Pancreas (tissue), 10 donors: ENCODE measurements around the gene OR5B17. TPM values are rescaled to one million over a fixed set of nuclear protein-coding genes. Genes with fewer than 3 reads are reported as not detected.

ENCODE experiments used
- ATAC-seq, 4 donors: fragments of 200-7000 bp; cut with Tn5 transposase; one replicate each; pipeline versions ENCODE4 v1.8.0 to v1.9.1; 2020; ENCODE audit warnings: mild to moderate bottlenecking in 4 of 4, moderate library complexity in 4 of 4
- DNase-seq, 6 donors: peaks; one replicate each; pipeline ENCODE4 v3.0.0-alpha.2; 2020
- FAIRE-seq: peaks from 2 replicates; lab custom pipeline; 2012; peaks lifted over from hg19 to GRCh38; lab: Jason Lieb, UNC
- H3K27ac ChIP-seq, 4 donors: fragments of 200-600 bp; sonication (generic); 1 replicate in 3 of 4; 2 replicates in 1 of 4; pipeline versions ENCODE4 v1.5.0 to v1.8.0; 2020
- H3K27me3 ChIP-seq, 4 donors: fragments of 200-600 bp; one replicate each; pipeline ENCODE4 v1.8.0; 2021
- H3K36me3 ChIP-seq, 3 donors: fragments of 200-600 bp; sonication (generic) in 1 of 3; one replicate each; pipeline versions ENCODE4 v1.5.0 to v1.8.0; 2020 to 2021
- H3K4me1 ChIP-seq, 3 donors: fragments of 200-600 bp; one replicate each; pipeline ENCODE4 v1.8.0; 2021
- H3K4me3 ChIP-seq, 4 donors: fragments of 200-600 bp; sonication (generic) in 2 of 4; one replicate each; pipeline versions ENCODE4 v1.5.0 to v1.8.0; 2020 to 2021
- H3K9me3 ChIP-seq, 4 donors: fragments of 200-600 bp; one replicate each; pipeline ENCODE4 v1.8.0; 2021
- CTCF ChIP-seq, 4 donors: fragments of 200-600 bp; sonication (generic) in 3 of 4; IDR thresholded peaks; one replicate each; pipeline versions ENCODE4 v1.5.0 to v1.8.0; 2021; ENCODE audit warnings: antibody characterized with exemption in 4 of 4
- WGBS, 2 donors: extraction: QIAGEN DNeasy Blood & Tissue Kit; methylation state at CpG; one replicate each; pipeline ENCODE4 v1.1.7; 2013; 5-methylcytosine and 5-hydroxymethylcytosine counted together
- intact Hi-C, 3 donors: fragments of 100-400 bp; cut with DNase I; formaldehyde crosslinking; loops; one replicate each; pipeline versions ENCODE4 v1.11.1 to v1.14.2; 2022
- polyA plus RNA-seq, 2 donors: library from polyadenylated mRNA; stranded (reverse); fragments of 200-250 nt; gene quantifications; one replicate each; pipeline ENCODE4 v1.2.3, GENCODE V29; 2013
- total RNA-seq, 6 donors: library from RNA; stranded (reverse); fragmentation: NEBNext Ultra II Directional in 4 of 6; extraction: Animal tissue kit (Norgen Biotek cat#: 25700) in 4 of 6; gene quantifications; one replicate each; pipeline versions ENCODE4 v1.2.1 to v1.2.4, GENCODE V29; 2021 to 2023
- donor health status: healthy with polysubstance abuse.
- donor health status: DM: no; HTN: no; CAD: no; lungs with moderate emphysema.
- donor health status: DM: no; HTN: no; CAD: no.
- donor health status: control.
- donor health status: control.
- donor health status: Bipolar disorder and iron deficiency.
- donor health status: DM: yes; HTN: yes; CAD: no.
- donor health status: DM: no; HTN: no; CAD: no.
- donor health status: DM: no; HTN: no; CAD: no.
- donor health status: DM: yes; HTN: yes; CAD: no.

OR5B17 gene
- total and polyA plus RNA-seq, 8 donors: not detected

- FAIRE-seq: no peak
Measured at GRCh38 chr11:58392746-58393145, 33.9 kb upstream of the OR5B17 start.

GRCh38 chr11:58391879-58392278 lies 33.0 kb upstream of the OR5B17 start:
- DNase-seq (no peak), ATAC-seq (no peak), FAIRE-seq (no peak)
- Histone ChIP-seq H3K36me3 (no peaks in the 10 kb centered on the region), H3K27ac (no peak overlapping the region), H3K9me3 (no peaks in the 10 kb centered on the region), H3K27me3 (no peaks in the 10 kb centered on the region), H3K4me3 (no peak overlapping the region), H3K4me1 (no peaks in the 10 kb centered on the region)
- WGBS, 2 donors: 77 to 87% methylated on average over 1 of the region's 1 CpG
- TF ChIP-seq CTCF (IDR thresholded peaks at IDR 0.05): no peak
- intact Hi-C loops: no loop called here

More at GRCh38 chr11:58392746-58393145, 33.9 kb upstream of the OR5B17 start:
- Histone ChIP-seq H3K27ac (no peak overlapping the region), H3K4me3 (no peak overlapping the region), H3K27me3 (no peaks in the 10 kb centered on the region), H3K36me3 (no peaks in the 10 kb centered on the region), H3K9me3 (no peaks in the 10 kb centered on the region), H3K4me1 (no peaks in the 10 kb centered on the region)
- ATAC-seq (no peak), DNase-seq (no peak)
- WGBS, 2 donors: 13 to 18% methylated on average over 1 of the region's 1 CpG
- TF ChIP-seq CTCF (IDR thresholded peaks at IDR 0.05): no peak
- intact Hi-C loops: no loop called here

GRCh38 chr11:58390551-58391063 lies 31.7 kb upstream of the OR5B17 start:
- DNase-seq: peak in 3 of 6 donors; percentile 14 to 66 (median 48)
- Histone ChIP-seq H3K4me1 (no peaks in the 10 kb centered on the region), H3K27ac (no peak overlapping the region), H3K4me3 (no peak overlapping the region), H3K9me3 (no peaks in the 10 kb centered on the region), H3K27me3 (no peaks in the 10 kb centered on the region), H3K36me3 (no peaks in the 10 kb centered on the region)
- ATAC-seq: no peak
- no peak for TF ChIP-seq CTCF (IDR thresholded peaks at IDR 0.05)
- WGBS, 2 donors: 68 to 82% methylated on average over 16 to 18 of the region's 18 CpGs
- no peak for FAIRE-seq
- intact Hi-C loops: no loop called here

GRCh38 chr11:58354727-58355126 lies 4.1 kb downstream of the OR5B17 start:
- no peaks in the 10 kb centered on the region for H3K36me3 ChIP-seq
- no peak overlapping the region for H3K4me3 ChIP-seq
- FAIRE-seq (no peak), ATAC-seq (no peak), DNase-seq (no peak)
- intact Hi-C loops: no loop called here
- no peaks in the 10 kb centered on the region for H3K27me3 ChIP-seq
- WGBS, 2 donors: 61 to 72% methylated on average over 3 of the region's 3 CpGs
- no peaks in the 10 kb centered on the region for H3K4me1 ChIP-seq
- H3K27ac ChIP-seq: no peak overlapping the region
- H3K9me3 ChIP-seq: no peaks in the 10 kb centered on the region
- no peak for TF ChIP-seq CTCF (IDR thresholded peaks at IDR 0.05)

GRCh38 chr11:58345204-58345603 lies 13.7 kb downstream of the OR5B17 start:
- no peaks in the 10 kb centered on the region for H3K36me3 ChIP-seq
- ATAC-seq: no peak
- H3K27me3 ChIP-seq: no peaks in the 10 kb centered on the region
- H3K9me3 ChIP-seq: peaks cover 0 to 2% (median 0%) of the 10 kb centered on the region in 4 donors
- no peak overlapping the region for H3K27ac ChIP-seq
- DNase-seq: no peak
- H3K4me3 ChIP-seq: no peak overlapping the region
- no peaks in the 10 kb centered on the region for H3K4me1 ChIP-seq
- no peak for TF ChIP-seq CTCF (IDR thresholded peaks at IDR 0.05)
- FAIRE-seq: no peak
- WGBS, 2 donors: 38 to 42% methylated on average over 2 of the region's 2 CpGs
- intact Hi-C loops: no loop called here
